Stimulated activated CD8-positive, alpha-beta memory T cell treated with anti-CD3 and anti-CD28 coated beads, Interleukin-15, amount 100 ng/mL, for 4 hours (primary cell): ENCODE data around the gene TM9SF4.
A peak's percentile ranks its signal among the peaks of the same experiment; 100 is the strongest.
"Not testable (repeated sequence)": the region's sequence is repeated elsewhere in the genome, so short reads cannot be mapped to it uniquely, and the experiment has no call there.

Experiments
- DNase-seq, 2 donors: peaks; one replicate each; pipeline ENCODE4 v3.0.0-alpha.2; 2020; ENCODE audit warnings: low read depth in 2 of 2

Gene TM9SF4

DNA sequence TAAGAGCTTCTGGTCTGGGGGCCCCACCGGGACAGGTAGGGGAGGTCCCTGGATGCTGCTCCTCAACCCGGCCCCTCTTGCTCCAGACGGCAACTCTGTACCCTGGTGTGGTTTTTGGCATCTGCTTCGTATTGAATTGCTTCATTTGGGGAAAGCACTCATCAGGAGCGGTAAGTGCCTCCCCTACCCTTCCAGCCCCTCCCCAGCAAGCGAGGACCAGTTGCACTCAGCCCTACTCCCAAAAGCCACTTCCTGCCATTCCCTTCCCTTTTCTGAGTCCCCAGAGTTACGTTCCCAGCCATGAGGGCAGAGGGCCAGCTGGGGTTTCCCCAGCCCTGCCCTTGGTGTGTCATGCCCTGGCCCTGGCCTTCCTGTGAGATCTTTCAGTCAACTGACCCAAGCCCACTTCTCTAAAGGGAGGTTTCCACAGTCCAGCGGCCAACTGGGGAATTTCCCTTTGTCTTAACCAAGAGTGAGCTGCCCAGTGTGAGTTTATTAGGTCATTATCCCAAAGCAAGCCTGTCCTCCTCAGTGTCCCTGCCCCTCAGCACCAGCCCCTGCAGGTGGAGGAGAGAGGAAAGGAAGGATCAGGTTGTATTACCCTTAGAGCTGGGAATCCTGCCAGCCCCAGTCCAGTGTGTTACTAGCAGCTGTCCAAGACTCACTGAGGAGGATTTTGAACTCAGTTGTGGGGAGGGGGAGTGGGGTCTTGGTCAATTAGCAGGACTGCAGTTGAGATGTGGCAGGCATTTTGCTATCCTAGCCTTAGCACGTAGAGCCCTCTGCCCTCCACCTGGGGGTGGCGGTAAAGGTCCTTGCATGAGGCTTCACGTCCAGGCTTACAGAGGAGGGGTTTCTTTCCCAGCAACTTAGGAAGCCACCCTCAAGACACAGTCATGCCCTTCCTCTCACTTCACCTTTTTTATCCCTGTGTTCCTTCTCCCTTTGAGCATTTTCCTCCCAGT is 45.8 kb downstream of the TM9SF4 start:
- DNase-seq = peak; percentile 6 to 7

DNA sequence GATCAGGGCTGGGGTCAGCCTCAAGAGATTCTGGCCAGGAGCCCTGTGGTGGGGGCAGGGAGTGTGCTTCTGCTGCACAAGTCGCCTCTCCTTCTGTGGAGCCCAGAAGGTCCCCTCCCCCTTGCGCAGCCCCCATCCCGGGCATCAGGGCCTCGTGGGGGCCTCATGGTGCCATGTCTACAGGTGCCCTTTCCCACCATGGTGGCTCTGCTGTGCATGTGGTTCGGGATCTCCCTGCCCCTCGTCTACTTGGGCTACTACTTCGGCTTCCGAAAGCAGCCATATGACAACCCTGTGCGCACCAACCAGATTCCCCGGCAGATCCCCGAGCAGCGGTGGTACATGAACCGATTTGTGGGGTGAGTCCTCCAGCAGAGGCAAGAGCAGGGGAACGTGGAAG is 48.1 kb downstream of the TM9SF4 start:
- DNase-seq = no peak

DNA sequence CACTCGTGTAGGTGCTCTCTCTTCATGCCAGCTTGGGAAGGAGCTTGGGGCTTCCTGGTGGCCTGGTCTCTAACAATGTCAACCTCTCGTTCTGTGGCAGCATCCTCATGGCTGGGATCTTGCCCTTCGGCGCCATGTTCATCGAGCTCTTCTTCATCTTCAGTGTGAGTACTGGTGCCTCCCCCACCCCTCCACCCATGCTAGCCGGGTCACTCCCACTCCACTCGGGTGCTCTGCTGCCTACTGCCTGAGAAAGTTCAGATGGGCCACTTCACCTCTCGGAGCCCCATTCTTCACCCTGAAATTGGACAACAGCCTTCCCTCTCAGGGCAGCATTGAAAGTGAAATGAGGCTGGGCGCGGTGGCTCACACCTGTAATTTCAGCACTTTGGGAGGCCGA is 48.8 kb downstream of the TM9SF4 start:
- DNase-seq = no peak

DNA sequence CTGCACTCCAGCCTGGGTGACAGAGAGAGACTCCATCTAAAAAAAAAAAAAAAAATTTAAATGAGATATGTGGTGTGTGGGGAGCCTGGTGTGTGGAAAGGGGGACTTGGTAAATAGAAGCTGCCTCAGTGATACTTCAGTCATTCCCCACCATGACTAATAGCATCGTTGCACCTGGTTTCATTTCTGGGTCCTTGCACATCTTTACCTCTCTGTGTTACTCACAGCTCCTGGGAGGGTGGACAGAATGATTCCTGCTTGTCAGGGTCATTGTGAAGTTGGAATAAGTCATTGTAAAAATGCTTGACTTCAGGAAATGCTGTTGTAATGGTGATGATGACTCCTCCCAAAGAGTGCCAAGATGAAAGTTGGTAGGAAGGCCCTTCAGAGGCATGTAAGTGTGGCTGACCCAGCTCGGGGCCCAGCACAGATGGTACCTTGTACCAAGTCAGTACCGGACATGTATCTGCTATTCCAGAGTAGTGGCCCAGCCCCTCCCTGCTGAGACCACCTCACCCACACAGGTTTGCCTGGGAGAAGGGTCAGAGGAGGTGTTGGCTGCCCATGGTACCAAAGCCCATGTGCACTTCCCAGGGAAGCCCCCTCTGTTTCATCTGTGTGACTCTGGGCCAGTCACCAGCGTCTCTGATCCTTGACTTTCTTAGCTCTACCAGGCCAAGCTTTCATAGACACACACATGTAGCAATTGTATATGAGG is 49.6 kb downstream of the TM9SF4 start:
- no peak for DNase-seq

DNA sequence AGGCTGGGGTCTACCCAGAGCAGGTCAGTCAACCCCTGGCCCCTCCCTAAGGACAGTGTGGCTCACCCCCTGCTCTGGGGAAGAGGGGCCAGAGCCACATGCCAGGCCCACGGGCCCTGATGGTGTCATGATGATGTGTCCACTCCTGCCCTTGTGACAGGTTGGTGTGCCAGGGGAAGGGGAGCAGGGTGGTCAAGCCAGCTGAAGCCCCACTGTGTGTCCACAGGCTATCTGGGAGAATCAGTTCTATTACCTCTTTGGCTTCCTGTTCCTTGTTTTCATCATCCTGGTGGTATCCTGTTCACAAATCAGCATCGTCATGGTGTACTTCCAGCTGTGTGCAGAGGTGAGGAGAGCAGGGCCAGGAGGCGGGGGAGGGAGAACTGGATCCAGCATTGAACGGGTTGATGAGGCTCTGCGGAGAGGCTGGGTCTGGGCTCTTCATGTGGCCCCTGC is 50.3 kb downstream of the TM9SF4 start:
- DNase-seq = no peak

- no peak for DNase-seq
These were observed 50.8 kb downstream of the TM9SF4 start for GRCh38 chr20:32160341-32160740.

DNA sequence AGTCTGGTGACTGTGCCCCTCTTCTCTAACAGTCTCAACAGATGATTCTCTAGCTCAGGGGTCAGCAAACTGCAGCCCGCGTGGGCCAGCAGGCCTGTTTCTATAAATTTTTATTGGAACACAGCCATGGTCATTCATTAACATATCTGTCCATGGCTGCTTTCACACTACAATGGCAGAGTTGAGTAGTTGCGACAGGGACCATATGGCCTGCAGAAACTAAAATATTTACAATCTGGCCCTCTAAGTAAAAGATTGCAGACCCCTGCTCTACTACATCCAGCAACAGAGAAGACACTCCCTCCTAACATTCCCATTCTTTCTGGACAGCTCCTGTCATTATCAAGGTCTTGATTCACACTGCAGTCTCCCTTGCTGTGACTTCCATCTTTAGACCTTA is 52.8 kb downstream of the TM9SF4 start:
- DNase-seq = no peak

- no peak for DNase-seq
These were observed 54.4 kb downstream of the TM9SF4 start for GRCh38 chr20:32163951-32164350.

GRCh38 chr20:32164984-32165735 is 55.6 kb downstream of the TM9SF4 start:
- DNase-seq = no peak

GRCh38 chr20:32165836-32166545 is 56.5 kb downstream of the TM9SF4 start:
- DNase-seq = no peak

DNA sequence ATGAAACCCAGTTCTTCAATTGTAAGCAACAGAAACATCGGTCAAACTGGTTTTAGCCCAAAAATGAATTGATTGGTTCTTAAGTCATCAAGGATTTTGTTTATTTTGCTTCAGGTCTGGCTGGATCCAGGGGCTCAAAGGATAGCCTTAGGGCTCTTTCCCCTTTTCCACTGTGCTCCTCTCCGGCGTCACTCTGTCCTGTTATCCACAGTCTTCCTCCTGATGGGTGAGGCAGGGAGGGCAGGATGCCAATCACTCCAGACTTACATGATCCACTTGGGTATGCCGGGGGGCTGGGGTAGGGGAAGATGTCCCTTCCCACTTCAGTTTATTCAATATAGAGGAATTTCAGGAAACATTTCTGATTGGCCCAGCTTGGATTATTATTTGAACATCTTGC is 58.0 kb downstream of the TM9SF4 start:
- no peak for DNase-seq

- no peak for DNase-seq
These were observed 58.8 kb downstream of the TM9SF4 start for GRCh38 chr20:32168184-32168910.

- DNase-seq = not testable (repeated sequence)
These were observed 68.2 kb downstream of the TM9SF4 start for GRCh38 chr20:32177696-32178095.

DNA sequence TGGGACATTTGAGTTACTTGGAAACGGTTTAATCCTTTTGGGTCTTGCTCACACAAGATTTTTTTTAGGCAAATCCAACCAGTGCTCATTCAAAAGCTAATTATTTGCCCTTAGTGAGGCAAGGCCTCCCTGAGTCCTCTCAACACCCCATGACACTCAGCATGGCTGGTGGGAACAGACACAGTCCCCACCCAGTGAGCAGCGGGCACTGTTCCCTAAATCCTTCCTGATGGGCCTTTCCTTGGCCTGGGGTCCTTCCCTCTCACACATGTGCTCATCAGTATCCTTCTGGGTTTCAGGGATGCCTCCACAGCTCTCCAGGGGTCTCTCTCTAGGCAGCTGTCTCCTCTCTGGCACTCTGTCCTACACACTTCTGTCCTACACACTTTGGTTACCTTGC is 70.0 kb downstream of the TM9SF4 start:
- no peak for DNase-seq

- DNase-seq = no peak
These were observed 70.4 kb downstream of the TM9SF4 start for GRCh38 chr20:32179934-32180333.

DNA sequence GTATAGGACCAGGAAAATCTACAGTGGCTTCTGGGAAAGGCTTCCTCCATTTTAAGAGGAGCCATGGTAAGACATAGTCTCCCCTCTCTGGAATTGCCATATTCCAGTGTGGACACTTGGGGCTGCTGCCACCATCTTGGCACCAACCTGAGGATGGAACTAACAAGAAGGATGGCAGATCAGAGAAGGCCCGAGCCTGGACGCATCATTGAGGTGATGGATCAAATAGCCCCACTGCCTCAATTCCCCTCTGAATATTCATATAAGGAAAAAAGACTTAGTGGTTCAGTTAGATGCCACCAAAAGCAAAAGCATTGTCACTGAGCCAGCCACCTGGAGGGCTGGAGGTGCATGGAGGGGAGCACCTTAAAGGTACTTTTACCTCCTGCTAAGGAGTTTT is 72.1 kb downstream of the TM9SF4 start:
- no peak for DNase-seq

- DNase-seq = no peak
These were observed 74.6 kb downstream of the TM9SF4 start for GRCh38 chr20:32183947-32184635.

GRCh38 chr20:32184961-32185603 is 75.6 kb downstream of the TM9SF4 start:
- DNase-seq = no peak

- DNase-seq = no peak
These were observed 77.0 kb downstream of the TM9SF4 start for GRCh38 chr20:32186506-32186905.
